NCI-H1930 (cell line): ENCODE results near the gene TACR2.

Experiments
- DNase-seq, 2 experiments: peaks; one replicate each; lab custom pipeline; 2025; lab: John Stamatoyannopoulos, UW

The TACR2 gene

DNA sequence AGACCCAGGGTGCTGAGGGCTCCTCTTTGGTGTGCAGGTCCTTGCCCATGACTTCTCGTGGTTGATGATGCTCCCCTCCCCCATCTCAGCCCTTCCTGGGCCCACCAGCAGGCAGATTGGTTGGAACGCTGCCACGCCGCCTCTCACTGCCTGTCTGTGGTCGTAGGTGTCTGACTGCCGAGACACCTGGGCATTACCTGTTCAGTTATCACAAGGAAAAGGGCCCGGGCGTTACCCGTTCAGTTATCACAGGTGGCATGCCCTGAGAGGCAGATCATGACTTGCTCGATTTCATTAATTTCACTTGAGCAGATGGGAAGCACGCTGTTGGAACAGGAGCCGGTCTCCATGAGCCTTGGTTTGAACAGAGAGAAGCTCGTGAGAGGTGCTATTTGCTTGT lies 42.5 kb downstream of the TACR2 start:
- no peak for DNase-seq

DNA sequence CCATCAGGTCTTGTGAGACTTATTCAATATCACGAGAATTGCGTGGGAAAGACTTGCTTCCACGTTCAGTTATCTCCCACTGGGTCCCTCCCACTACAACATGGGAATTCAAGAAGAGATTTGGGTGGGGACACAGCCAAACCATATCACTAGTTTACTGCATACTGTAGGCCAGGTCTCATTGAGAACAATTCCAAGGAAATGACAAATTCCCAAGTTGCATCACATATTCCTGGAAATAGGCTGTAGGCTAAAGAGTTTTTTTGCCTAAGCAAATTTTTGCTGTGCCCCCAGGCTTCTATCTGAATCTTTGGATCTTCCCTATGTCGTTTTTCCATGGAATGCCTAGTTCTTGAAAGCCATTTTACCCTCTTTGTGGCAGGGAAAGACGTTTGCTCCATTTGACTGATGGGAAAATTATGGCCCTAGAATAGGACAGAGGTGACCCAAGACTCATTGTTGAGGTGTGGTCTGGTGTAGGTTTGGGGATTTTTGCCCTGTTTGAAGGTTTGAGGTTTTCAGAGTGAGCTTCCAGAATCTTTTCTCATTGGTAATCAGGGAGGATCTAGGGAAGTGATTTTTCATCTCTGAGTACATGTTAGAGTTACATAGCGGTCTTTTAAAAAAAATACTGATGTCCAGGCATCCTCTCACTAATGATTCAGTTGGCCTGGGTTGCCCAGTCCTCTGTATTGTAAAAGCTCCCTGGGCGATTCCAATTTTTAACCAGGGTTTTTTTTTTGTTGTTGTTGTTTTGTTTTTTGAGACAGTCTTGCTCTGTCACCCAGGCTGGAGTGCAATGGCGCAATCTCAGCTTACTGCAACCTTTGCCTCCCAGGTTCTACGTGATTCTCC lies 44.4 kb downstream of the TACR2 start:
- no peak for DNase-seq

DNA sequence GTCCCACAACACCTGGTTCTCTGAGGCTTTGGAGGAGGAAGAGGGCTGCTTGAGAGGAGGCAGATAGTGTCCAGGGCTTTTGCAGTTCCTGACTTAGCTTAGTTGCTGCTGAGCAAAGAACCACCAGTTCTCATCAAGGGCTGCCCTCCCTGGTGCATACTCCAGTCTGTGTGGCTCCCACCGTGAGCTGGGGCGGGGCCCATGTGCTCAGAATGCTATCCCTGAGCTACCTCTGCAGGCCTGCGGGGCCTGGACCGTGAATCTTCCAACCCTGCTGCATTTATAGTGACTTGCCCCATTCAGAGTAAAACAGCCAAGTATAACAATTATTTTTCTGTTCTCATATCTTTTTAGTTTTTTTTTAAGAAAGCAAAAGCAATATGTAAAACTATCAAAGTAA lies 49.2 kb downstream of the TACR2 start:
- DNase-seq, result no peak

DNA sequence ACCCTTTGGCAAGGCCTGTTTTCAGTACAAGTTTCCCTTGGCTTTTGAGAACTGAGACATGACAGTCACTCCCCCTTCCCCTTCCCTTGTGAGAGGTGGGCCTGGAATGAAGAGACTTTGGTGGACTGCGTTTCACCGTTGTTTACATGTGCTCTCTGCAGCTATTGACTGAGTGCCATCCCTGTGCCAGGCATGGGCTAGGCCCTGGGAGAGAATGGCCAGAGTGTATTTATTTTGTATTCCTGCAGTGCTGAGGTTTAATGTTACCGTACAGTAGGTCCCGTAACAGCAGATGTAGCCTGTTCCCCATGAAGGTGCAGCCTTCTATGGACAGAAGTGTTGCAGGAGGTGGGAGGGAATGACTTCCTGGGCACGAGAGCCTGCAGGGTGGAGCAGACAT lies 50.0 kb downstream of the TACR2 start:
- no peak for DNase-seq

DNA sequence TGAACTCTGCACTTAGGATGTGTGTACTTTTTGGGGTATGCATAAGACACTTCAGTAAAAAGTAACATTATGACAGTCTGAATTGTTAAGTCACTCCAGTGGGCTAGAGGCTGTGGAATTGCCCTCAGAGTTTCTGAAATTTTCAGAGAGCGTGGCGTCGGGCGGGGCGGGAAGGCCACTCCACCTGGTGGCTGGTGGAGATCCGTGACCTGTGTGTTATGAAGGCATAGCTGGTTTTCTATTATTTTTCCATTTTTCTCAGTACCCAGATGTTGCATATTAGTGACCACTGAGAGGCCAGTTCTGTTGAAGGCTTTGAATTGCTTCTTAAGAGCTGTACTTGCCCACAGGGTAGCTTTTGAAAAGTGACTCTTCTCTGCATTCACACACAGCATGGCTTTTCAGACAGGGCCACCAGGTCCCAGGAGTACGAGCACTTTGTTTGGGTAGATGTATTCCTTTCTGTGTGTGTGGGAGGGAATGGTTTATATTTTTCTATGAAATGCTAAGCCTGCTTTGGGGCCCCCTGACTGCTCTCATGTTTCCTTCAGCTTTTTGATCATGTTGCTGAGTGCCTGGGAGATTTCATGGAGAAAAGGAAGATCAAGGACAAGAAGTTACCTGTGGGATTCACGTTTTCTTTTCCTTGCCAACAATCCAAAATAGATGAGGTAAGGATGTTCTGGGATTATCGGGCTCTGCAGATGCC lies 52.3 kb downstream of the TACR2 start:
- DNase-seq, result no peak

DNA sequence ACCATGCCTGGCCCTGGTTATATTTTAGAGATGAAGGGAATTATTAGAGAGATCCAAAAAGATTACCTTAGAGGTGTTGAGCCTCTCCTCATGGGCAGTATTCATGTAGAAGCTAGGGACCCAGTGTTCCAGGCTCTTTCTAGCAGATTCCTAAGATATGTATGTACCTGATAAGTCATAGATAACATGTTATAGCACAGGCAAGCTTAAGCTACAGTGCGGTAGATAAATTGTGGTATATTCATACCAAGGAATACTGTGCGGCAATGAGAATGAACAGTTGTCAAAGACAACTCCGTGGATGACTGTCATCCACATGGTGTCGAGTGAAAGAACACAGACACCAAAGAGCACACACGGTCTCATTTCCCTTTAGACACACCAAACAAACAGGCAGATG lies 53.1 kb downstream of the TACR2 start:
- DNase-seq, result no peak

DNA sequence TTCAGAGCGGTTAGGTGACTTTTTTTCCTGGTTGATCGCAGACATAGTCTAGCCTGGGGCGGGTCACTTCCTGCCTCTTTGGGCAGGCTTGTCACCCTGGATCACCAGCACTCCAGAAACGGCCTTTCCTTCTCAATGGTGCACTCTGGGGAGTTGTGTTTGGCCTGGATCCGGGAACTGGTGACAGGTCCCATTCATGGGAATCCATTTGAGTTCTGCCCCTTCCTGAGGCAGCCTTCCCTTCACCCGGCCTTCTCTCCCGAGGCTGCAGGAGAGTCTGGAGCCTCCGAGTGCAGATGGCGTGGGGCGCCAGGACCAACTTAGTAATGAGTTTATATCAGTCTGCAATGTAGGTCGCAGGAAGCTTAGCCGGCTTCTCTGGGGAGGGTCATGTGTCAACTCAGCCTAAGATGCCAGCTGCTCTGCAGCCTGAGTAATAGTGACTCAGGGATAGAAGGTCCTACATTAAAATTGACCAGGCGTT lies 54.2 kb downstream of the TACR2 start:
- no peak for DNase-seq

DNA sequence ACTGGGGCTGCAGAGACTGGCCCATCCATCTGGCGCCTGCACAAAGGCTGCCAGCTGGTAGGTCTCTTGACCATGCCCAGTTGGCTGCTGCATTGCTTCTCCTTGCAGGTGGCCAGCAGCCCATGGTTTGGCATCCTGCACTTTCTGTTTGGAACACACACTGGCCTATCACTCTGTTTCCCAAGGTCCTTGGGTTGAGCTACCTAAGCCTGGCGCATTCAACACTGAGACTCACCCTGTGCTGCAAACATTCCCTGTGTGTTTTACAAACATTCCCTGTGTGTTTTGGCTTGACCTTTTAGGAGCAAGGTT lies 55.5 kb downstream of the TACR2 start:
- DNase-seq, result no peak

DNA sequence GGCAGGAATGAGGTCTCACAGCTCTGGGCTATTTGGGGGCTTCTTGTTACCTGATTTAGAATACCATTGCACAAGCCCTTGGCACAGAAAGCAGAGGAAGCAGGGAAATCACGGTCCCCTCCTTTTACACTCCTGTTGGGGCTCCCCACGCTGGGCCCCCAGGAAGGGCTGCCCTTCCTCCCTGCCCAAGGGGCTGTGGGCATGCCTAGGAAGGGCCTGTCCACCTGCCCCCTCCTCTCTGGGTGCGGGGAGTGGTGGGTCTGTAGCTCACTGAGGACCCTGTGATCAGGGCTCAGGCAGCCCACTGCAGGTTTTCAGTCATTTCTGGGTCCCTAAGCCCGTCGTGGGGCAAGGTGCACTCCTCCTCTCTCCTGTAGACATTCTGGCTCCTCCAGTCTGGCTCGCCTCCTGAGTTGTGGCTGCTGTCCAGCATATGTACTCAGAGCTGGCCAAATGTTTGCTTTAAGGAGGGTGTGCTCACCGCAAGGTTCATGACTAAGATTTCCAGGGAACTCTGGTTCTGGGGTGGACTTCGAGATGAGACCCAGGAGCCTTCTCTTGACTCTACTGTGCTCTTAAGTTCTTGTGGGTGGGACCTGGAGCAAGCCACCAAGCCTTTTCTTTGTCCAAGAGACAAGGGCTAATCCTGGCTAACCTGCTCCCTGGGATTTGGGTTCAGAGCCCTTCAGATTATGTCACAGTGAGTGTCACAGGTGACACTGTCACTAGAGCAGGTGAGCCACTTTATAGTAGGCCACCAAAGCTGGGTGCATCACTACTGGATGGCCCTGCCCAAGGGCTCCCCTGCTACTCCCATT lies 56.0 kb downstream of the TACR2 start:
- DNase-seq, result no peak

DNA sequence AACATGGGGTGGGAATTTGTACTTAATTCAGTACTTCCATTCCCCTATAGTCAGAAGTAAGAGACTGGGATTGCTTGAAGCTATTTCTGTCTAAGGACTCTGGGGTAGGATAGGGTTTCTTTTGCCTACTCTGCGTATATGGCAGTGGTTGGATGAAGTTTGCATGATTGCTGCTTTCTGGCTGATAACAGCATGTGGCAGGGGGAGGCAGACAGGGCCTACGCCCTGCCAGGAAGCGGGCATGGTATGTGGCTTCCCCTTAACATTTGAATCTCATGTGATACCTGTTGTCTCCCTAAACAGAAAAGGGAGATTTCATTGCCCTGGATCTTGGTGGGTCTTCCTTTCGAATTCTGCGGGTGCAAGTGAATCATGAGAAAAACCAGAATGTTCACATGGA lies 57.1 kb downstream of the TACR2 start:
- no peak for DNase-seq

DNA sequence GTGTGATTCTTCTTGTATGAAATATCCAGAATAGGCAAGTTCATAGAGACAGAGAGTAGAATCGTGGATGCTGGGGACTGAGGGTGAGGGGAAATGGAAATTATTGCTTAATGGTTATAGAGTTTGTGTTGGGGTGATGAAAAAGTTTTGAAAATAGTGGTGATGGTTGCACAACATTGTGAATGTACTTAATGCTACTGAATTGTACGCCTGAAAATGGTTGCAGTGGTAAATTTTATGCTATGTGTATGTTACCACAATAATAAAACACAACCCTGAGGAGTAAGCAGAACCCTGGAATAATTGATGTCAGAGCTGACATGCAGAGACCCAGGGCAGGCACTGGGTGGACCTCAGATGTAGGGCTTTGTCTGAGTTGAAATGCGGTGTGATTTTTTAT lies 57.6 kb downstream of the TACR2 start:
- no peak for DNase-seq

DNA sequence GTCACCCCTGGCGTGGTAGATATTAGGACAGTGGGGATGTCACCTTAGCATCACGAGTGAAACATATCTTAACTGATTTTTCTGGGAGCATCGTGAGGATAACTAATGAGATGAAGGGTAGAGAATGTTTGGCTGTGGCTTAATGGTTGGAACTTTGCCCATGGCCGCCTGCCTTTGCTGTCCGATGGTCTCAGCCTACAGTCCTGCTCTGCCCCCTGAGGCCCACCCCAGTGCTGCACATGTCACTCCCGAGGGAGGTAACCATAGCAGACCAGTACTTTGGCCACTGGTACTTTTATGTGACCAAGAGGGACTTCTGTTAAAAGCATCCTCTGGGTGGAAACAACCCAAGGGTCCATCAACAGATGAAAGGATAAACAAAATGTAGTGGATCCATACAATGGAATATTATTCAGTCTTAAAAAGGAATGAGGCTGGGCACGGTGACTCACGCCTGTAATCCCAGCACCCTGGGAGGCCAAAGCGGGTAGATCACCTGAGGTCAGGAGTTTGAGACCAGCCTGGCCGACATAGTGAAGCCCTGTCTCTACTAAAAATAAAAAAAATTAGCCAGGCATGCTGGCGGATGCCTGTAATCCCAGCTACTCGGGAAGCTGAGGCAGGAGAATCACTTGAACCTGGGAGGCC lies 58.4 kb downstream of the TACR2 start:
- DNase-seq, result no peak

DNA sequence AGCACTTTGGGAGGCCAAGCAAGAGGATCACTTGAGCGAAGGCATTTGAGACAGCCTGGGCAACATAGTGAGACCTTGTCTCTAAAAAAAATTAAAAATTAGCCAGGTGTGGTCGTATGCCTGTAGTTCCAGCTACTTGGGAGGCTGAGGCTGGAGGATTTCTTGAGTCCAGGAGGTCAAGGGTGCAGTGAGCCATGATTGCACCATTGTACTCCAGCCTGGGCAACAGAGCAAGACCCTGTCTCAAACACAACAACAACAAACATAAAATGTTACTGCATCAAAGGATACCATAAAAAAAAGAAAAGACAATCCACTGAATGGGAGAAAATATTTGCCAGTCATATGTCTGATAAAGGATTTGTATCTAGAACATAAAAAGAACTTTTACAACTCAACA lies 60.5 kb downstream of the TACR2 start:
- no peak for DNase-seq

DNA sequence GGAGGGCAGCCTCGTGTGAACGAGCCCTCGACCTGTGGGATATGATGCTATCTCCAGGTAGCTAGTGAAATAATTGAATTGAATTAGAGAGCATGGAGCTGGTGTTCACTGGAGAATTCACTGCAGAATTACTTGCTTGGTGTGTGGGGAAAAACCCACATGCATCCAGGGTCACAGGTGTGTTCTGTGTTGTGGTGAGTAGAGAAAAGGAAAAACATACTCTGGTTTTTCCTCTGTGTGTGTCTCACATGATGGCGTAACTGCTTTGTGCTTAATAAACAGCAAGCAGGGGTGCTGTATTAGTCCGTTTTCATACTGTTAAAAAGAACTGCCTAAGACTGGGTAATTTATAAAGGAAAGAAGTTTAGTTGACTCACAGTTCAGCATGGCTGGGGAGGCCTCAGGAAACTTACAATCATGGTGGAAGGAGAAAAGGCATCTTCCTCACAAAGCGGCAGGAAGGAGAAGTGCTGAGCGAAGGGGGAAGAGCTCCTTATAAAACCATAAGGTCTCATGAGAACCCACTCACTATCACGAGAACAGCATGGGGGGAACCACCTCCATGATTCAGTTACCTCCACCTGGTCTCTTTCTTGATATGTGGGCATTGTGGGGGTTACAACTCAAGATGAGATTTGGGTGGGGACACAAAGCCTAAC lies 62.6 kb downstream of the TACR2 start:
- no peak for DNase-seq
